Measurements from ENCODE around the gene GRB10.
"Not testable (repeated sequence)": the region's sequence is repeated elsewhere in the genome, so short reads cannot be mapped to it uniquely, and the experiment has no call there.

The GRB10 gene

GRCh38 chr7:50545613-50546012, 237.1 kb downstream of the GRB10 start:
- DNase-seq (ENCODE audit: low read depth), result not testable (repeated sequence)

GRCh38 chr7:50544992-50545391, 237.7 kb downstream of the GRB10 start:
- no peak for DNase-seq (ENCODE audit: low read depth)

GRCh38 chr7:50543776-50544442, 238.8 kb downstream of the GRB10 start:
- DNase-seq (ENCODE audit: low read depth), result no peak

- DNase-seq (ENCODE audit: low read depth), result no peak
Measured at GRCh38 chr7:50542132-50542531, 240.6 kb downstream of the GRB10 start.

- no peak for DNase-seq (ENCODE audit: low read depth)
Measured at GRCh38 chr7:50540785-50541579, 241.7 kb downstream of the GRB10 start.

Measured in non-pigmented ciliary epithelial cell (primary cell).